Measurements from ENCODE around the gene CRYL1.

GRCh38 chr13:20503088-20504083 is 22.3 kb downstream of the CRYL1 start:
- TF ChIP-seq EZH2 (IDR thresholded peaks at IDR 0.05; ENCODE audit: insufficient read depth, poor library complexity, severe bottlenecking) (no peak), EZH2phosphoT487 (IDR thresholded peaks at IDR 0.05; ENCODE audit: insufficient read depth, low read depth) (no peak)

Data from GM23248 (cell line).